ENCODE results near the gene NEDD8. TPM values are rescaled to one million over a fixed set of nuclear protein-coding genes. Genes with fewer than 3 reads are reported as not detected.

Gene NEDD8
- total and polyA plus RNA-seq, 7 experiments from 2014 or later: 73.5 to 340 (median 127) TPM

GRCh38 chr14:24211311-24211710 lies 20.9 kb downstream of the NEDD8 start:
- intact Hi-C loops (cut with micrococcal nuclease): loop anchor here (5.0 to 10.0 kb wide), 3 partner anchors 197 to 907 kb away; partner anchors contain the start of genes BCL2L2 (in 1 of the 2), PPP1R3E (in 1 of the 2) and ZFHX2 (in 1 of the 2)
- Histone ChIP-seq H3K36me3 (ENCODE audit: control insufficient read depth in 2 of 3, insufficient read depth in 3 of 3, low read length in 3 of 3) (peaks cover 8 to 46% (median 21%) of the 10 kb centered on the region in 3 experiments), H3K9me3 (ENCODE audit: control insufficient read depth in 2 of 3, low read length in 3 of 3) (no peaks in the 10 kb centered on the region), H3K4me3 (ENCODE audit: low read length) (no peak overlapping the region), H3K4me1 (ENCODE audit: control insufficient read depth in 2 of 2, insufficient read depth in 2 of 2, low read length in 2 of 2) (peaks cover 30 to 32% of the 10 kb centered on the region in 2 donors), H3K27me3 (ENCODE audit: control insufficient read depth in 2 of 2, insufficient read depth in 2 of 2, low read length in 2 of 2) (no peaks in the 10 kb centered on the region), H3K27ac (ENCODE audit: low read depth, low read length) (peak overlapping the region; percentile 98)
- Mint-ChIP-seq H3K36me3 (peaks cover 13 to 45% (median 27%) of the 10 kb centered on the region in 5 donors), H3K27me3 (peaks cover 0 to 2% (median 0%) of the 10 kb centered on the region in 5 donors), H3K4me3 (peak overlapping the region in 8 of 10 donors; percentile 14 to 97 (median 92)), H3K4me1 (peaks cover 47 to 88% (median 73%) of the 10 kb centered on the region in 7 donors), H3K27ac (peak overlapping the region; percentile 95 to 100 (median 98)), H3K9me3 (no peaks in the 10 kb centered on the region)
- ChIA-PET CTCF (interaction anchor here (1.0 to 1.6 kb wide), 3 partner anchors 8 to 121 kb away, joined by 3 to 6 read pairs (median 4); partner anchors contain the start of gene TINF2), POLR2A (interaction anchor here (0.7 to 8.0 kb wide), 9 partner anchors 16 to 102 kb away, joined by 3 to 117 read pairs (median 6); partner anchors contain the start of genes DCAF11, IPO4, NRL and PSME2)
- ATAC-seq: no peak
- no peak for DNase-seq

- peak overlapping the region in 4 of 9 donors; percentile 25 to 53 (median 39) for H3K27ac Mint-ChIP-seq
Measured at GRCh38 chr14:24207625-24208024, 24.5 kb downstream of the NEDD8 start.

GRCh38 chr14:24207104-24207551 lies 25.0 kb downstream of the NEDD8 start:
- Histone ChIP-seq H3K9me3 (ENCODE audit: control insufficient read depth in 2 of 3, low read length in 3 of 3) (no peaks in the 10 kb centered on the region), H3K4me1 (ENCODE audit: control insufficient read depth in 2 of 2, insufficient read depth in 2 of 2, low read length in 2 of 2) (peaks cover 8 to 10% of the 10 kb centered on the region in 2 donors), H3K27me3 (ENCODE audit: control insufficient read depth in 2 of 2, insufficient read depth in 2 of 2, low read length in 2 of 2) (no peaks in the 10 kb centered on the region), H3K27ac (ENCODE audit: low read depth, low read length) (no peak overlapping the region), H3K36me3 (ENCODE audit: control insufficient read depth in 2 of 3, insufficient read depth in 3 of 3, low read length in 3 of 3) (peaks cover 8 to 59% (median 21%) of the 10 kb centered on the region in 3 experiments), H3K4me3 (ENCODE audit: low read length) (no peak overlapping the region)
- DNase-seq (no peak), ATAC-seq (peak; percentile 37)
- POLR2A ChIA-PET: interaction anchor here (1.0 to 7.2 kb wide), 5 partner anchors 9 to 83 kb away, joined by 3 to 47 read pairs (median 4); partner anchors contain the start of genes MDP1, RABGGTA and TM9SF1
- H3K9me3 Mint-ChIP-seq: peaks cover 0 to 8% (median 3%) of the 10 kb centered on the region in 11 donors
- H3K36me3 Mint-ChIP-seq: peaks cover 18 to 65% (median 46%) of the 10 kb centered on the region in 5 donors
- peaks cover 26 to 62% (median 47%) of the 10 kb centered on the region in 7 donors for H3K4me1 Mint-ChIP-seq
- no peak overlapping the region for H3K4me3 Mint-ChIP-seq
- H3K27ac Mint-ChIP-seq: peak overlapping the region in 6 of 9 donors; percentile 10 to 57 (median 32)
- intact Hi-C loops (cut with micrococcal nuclease): no loop called here
- H3K27me3 Mint-ChIP-seq: no peaks in the 10 kb centered on the region
- CTCF ChIA-PET: interaction anchor here (0.6 to 2.7 kb wide), 2 partner anchors 11 to 35 kb away, joined by 3 to 6 read pairs; partner anchors contain the start of genes TINF2 and TM9SF1

More at GRCh38 chr14:24207625-24208024, 24.5 kb downstream of the NEDD8 start:
- ChIA-PET POLR2A (interaction anchor here (0.6 to 7.2 kb wide), 6 partner anchors 8 to 83 kb away, joined by 3 to 47 read pairs (median 4); partner anchors contain the start of genes MDP1, RABGGTA and TM9SF1), CTCF (interaction anchor here (0.6 to 2.7 kb wide), 2 partner anchors 12 to 35 kb away, joined by 3 to 6 read pairs; partner anchors contain the start of genes TINF2 and TM9SF1)
- ATAC-seq: no peak
- Histone ChIP-seq H3K27ac (ENCODE audit: low read depth, low read length) (no peak overlapping the region), H3K4me1 (ENCODE audit: control insufficient read depth in 2 of 2, insufficient read depth in 2 of 2, low read length in 2 of 2) (peaks cover 13 to 14% of the 10 kb centered on the region in 2 donors), H3K4me3 (ENCODE audit: low read length) (no peak overlapping the region), H3K27me3 (ENCODE audit: control insufficient read depth in 2 of 2, insufficient read depth in 2 of 2, low read length in 2 of 2) (no peaks in the 10 kb centered on the region), H3K36me3 (ENCODE audit: control insufficient read depth in 2 of 3, insufficient read depth in 3 of 3, low read length in 3 of 3) (peaks cover 8 to 59% (median 21%) of the 10 kb centered on the region in 3 experiments), H3K9me3 (ENCODE audit: control insufficient read depth in 2 of 3, low read length in 3 of 3) (no peaks in the 10 kb centered on the region)
- Mint-ChIP-seq H3K9me3 (peaks cover 0 to 6% (median 3%) of the 10 kb centered on the region in 11 donors), H3K4me3 (no peak overlapping the region), H3K27me3 (no peaks in the 10 kb centered on the region), H3K4me1 (peaks cover 26 to 65% (median 48%) of the 10 kb centered on the region in 7 donors), H3K36me3 (peaks cover 18 to 60% (median 42%) of the 10 kb centered on the region in 5 donors)
- intact Hi-C loops (cut with micrococcal nuclease): no loop called here
- DNase-seq: no peak

GRCh38 chr14:24206260-24207103 lies 25.7 kb downstream of the NEDD8 start:
- DNase-seq (no peak), ATAC-seq (no peak)
- Histone ChIP-seq H3K4me3 (ENCODE audit: low read length) (no peak overlapping the region), H3K27ac (ENCODE audit: low read depth, low read length) (no peak overlapping the region), H3K27me3 (ENCODE audit: control insufficient read depth in 2 of 2, insufficient read depth in 2 of 2, low read length in 2 of 2) (no peaks in the 10 kb centered on the region), H3K9me3 (ENCODE audit: control insufficient read depth in 2 of 3, low read length in 3 of 3) (no peaks in the 10 kb centered on the region), H3K4me1 (ENCODE audit: control insufficient read depth in 2 of 2, insufficient read depth in 2 of 2, low read length in 2 of 2) (peaks cover 4% of the 10 kb centered on the region in 2 donors), H3K36me3 (ENCODE audit: control insufficient read depth in 2 of 3, insufficient read depth in 3 of 3, low read length in 3 of 3) (peaks cover 8 to 58% (median 21%) of the 10 kb centered on the region in 3 experiments)
- Mint-ChIP-seq H3K4me3 (no peak overlapping the region), H3K27ac (peak overlapping the region in 5 of 9 donors; percentile 6 to 57 (median 32)), H3K4me1 (peaks cover 25 to 60% (median 43%) of the 10 kb centered on the region in 7 donors), H3K9me3 (peaks cover 0 to 13% (median 3%) of the 10 kb centered on the region in 11 donors), H3K36me3 (peaks cover 15 to 69% (median 51%) of the 10 kb centered on the region in 5 donors), H3K27me3 (no peaks in the 10 kb centered on the region)
- intact Hi-C loops (cut with micrococcal nuclease): no loop called here
- ChIA-PET POLR2A (interaction anchor here (0.7 to 7.2 kb wide), 6 partner anchors 9 to 230 kb away, joined by 3 to 47 read pairs (median 4); partner anchors contain the start of genes IRF9, MDP1 and TM9SF1), CTCF (interaction anchor here (0.5 to 2.7 kb wide), 5 partner anchors 11 to 107 kb away, joined by 3 to 6 read pairs (median 4); partner anchors contain the start of genes IRF9 and TM9SF1)

GRCh38 chr14:24204163-24205146 lies 27.7 kb downstream of the NEDD8 start:
- Histone ChIP-seq H3K4me3 (ENCODE audit: low read length) (no peak overlapping the region), H3K27ac (ENCODE audit: low read depth, low read length) (no peak overlapping the region), H3K9me3 (ENCODE audit: control insufficient read depth in 2 of 3, low read length in 3 of 3) (no peaks in the 10 kb centered on the region), H3K36me3 (ENCODE audit: control insufficient read depth in 2 of 3, insufficient read depth in 3 of 3, low read length in 3 of 3) (peaks cover 2 to 43% (median 9%) of the 10 kb centered on the region in 3 experiments), H3K4me1 (ENCODE audit: control insufficient read depth in 2 of 2, insufficient read depth in 2 of 2, low read length in 2 of 2) (no peaks in the 10 kb centered on the region), H3K27me3 (ENCODE audit: control insufficient read depth in 2 of 2, insufficient read depth in 2 of 2, low read length in 2 of 2) (no peaks in the 10 kb centered on the region)
- DNase-seq: no peak
- H3K27me3 Mint-ChIP-seq: no peaks in the 10 kb centered on the region
- ATAC-seq: no peak
- H3K9me3 Mint-ChIP-seq: peaks cover 0 to 15% (median 3%) of the 10 kb centered on the region in 11 donors
- ChIA-PET POLR2A (interaction anchor here (1.0 to 7.2 kb wide), 3 partner anchors 10 to 44 kb away, joined by 3 to 47 read pairs (median 4); partner anchors contain the start of genes IRF9, REC8 and TM9SF1), CTCF (interaction anchor here (1.7 kb wide), 1 partner anchor 43 kb away, joined by 4 read pairs; the partner anchor contains the start of gene IRF9)
- H3K4me3 Mint-ChIP-seq: no peak overlapping the region
- H3K36me3 Mint-ChIP-seq: peaks cover 6 to 58% (median 45%) of the 10 kb centered on the region in 5 donors
- peak overlapping the region in 4 of 9 donors; percentile 2 to 20 (median 12) for H3K27ac Mint-ChIP-seq
- intact Hi-C loops (cut with micrococcal nuclease): no loop called here
- peaks cover 18 to 51% (median 34%) of the 10 kb centered on the region in 7 donors for H3K4me1 Mint-ChIP-seq

Measured in naive thymus-derived CD4-positive, alpha-beta T cell (primary cell).